Measurements from ENCODE around the gene LMF1. TPM values are rescaled to one million over a fixed set of nuclear protein-coding genes. Genes with fewer than 3 reads are reported as not detected.

LMF1 gene
- total and polyA plus RNA-seq, 2 of the 4 experiments (the other 2 are of a cell fraction): 7.7 to 13.1 TPM

DNA sequence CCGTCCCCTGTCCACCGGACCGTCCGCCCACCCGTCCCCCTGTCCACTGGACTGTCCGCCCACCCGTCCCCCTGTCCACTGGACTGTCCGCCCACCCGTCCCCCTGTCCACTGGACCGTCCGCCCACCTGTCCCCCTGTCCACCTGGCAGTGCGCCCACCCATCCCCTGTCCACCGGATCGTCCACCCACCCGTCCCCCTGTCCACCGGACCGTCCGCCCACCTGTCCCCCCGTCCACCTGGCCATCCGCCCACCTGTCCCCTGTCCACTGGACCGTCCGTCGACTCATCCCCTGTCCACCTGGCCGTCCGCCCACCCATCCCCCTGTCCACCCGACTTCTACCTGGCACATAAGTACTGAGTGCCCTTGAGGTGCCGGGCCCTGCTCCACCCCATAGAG lies 76.6 kb downstream of the LMF1 start:
- no peak overlapping the region for H2AK5ac ChIP-seq (ENCODE audit: low read depth, low read length)
- no peak for TF ChIP-seq RAD21 (IDR thresholded peaks at IDR 0.05; ENCODE audit: low read length)
- TF ChIP-seq RFX5 (IDR thresholded peaks at IDR 0.05; ENCODE audit: low read depth, low read length): no peak
- TF ChIP-seq, protein P1, sequence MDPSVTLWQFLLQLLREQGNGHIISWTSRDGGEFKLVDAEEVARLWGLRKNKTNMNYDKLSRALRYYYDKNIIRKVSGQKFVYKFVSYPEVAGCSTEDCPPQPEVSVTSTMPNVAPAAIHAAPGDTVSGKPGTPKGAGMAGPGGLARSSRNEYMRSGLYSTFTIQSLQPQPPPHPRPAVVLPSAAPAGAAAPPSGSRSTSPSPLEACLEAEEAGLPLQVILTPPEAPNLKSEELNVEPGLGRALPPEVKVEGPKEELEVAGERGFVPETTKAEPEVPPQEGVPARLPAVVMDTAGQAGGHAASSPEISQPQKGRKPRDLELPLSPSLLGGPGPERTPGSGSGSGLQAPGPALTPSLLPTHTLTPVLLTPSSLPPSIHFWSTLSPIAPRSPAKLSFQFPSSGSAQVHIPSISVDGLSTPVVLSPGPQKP (IDR thresholded peaks at IDR 0.05; ENCODE audit: borderline replicate concordance, low read depth, low read length): no peak
- no peak for TF ChIP-seq SMC3 (IDR thresholded peaks at IDR 0.05; ENCODE audit: low read depth, low read length)
- TF ChIP-seq, protein P2, sequence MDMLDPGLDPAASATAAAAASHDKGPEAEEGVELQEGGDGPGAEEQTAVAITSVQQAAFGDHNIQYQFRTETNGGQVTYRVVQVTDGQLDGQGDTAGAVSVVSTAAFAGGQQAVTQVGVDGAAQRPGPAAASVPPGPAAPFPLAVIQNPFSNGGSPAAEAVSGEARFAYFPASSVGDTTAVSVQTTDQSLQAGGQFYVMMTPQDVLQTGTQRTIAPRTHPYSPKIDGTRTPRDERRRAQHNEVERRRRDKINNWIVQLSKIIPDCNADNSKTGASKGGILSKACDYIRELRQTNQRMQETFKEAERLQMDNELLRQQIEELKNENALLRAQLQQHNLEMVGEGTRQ (IDR thresholded peaks at IDR 0.05; ENCODE audit: low read depth, low read length): no peak
- TF ChIP-seq, protein P3, sequence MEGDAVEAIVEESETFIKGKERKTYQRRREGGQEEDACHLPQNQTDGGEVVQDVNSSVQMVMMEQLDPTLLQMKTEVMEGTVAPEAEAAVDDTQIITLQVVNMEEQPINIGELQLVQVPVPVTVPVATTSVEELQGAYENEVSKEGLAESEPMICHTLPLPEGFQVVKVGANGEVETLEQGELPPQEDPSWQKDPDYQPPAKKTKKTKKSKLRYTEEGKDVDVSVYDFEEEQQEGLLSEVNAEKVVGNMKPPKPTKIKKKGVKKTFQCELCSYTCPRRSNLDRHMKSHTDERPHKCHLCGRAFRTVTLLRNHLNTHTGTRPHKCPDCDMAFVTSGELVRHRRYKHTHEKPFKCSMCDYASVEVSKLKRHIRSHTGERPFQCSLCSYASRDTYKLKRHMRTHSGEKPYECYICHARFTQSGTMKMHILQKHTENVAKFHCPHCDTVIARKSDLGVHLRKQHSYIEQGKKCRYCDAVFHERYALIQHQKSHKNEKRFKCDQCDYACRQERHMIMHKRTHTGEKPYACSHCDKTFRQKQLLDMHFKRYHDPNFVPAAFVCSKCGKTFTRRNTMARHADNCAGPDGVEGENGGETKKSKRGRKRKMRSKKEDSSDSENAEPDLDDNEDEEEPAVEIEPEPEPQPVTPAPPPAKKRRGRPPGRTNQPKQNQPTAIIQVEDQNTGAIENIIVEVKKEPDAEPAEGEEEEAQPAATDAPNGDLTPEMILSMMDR (conservative IDR thresholded peaks at IDR 0.05; ENCODE audit: low read depth, low read length): no peak
- TF ChIP-seq FOS (IDR thresholded peaks at IDR 0.05; ENCODE audit: low read depth, low read length): no peak
- no peak for TF ChIP-seq RCOR1 (IDR thresholded peaks at IDR 0.05; ENCODE audit: insufficient replicate concordance, low read length)
- H4K91ac ChIP-seq (ENCODE audit: insufficient read depth, low read depth, low read length): no peak overlapping the region
- no peak overlapping the region for H3K56ac ChIP-seq (ENCODE audit: extremely low read depth, insufficient read depth, low read length)
- 83% methylated on average over 13 of the region's 27 CpGs; no CpG with 5 or more reads in 1 of the 2 experiments for WGBS, 2 experiments (ENCODE audit: extremely low coverage in 2 of 2, insufficient read length in 1 of 2)
- H3K79me1 ChIP-seq (ENCODE audit: low read depth in 1 of 2, low read length in 2 of 2): no peaks in the 10 kb centered on the region
- H2BK5ac ChIP-seq (ENCODE audit: low read depth, low read length, poor library complexity, severe bottlenecking): no peak overlapping the region
- peaks cover 2% of the 10 kb centered on the region; the same call in 1 of the 2 replicates for H3K36me3 ChIP-seq (ENCODE audit: control insufficient read depth, insufficient read depth, low read length)
- H3K9ac ChIP-seq (ENCODE audit: low read depth, low read length): no peak overlapping the region
- H3K4me1 ChIP-seq (ENCODE audit: control insufficient read depth, insufficient read depth, low read length): no peaks in the 10 kb centered on the region
- DNase-seq: no peak
- H3K18ac ChIP-seq (ENCODE audit: low read depth, low read length): no peak overlapping the region
- H4K20me1 ChIP-seq (ENCODE audit: insufficient read depth, low read length): no peaks in the 10 kb centered on the region; the same call in 1 of the 2 replicates
- CTCF ChIA-PET: no interaction called here
- no peak overlapping the region for H3K4ac ChIP-seq (ENCODE audit: low read depth, low read length)
- POLR2A ChIA-PET (ENCODE audit: unreplicated experiment): no interaction called here
- no peak overlapping the region for H3K23ac ChIP-seq (ENCODE audit: low read depth, low read length)
- no peak overlapping the region for H2BK15ac ChIP-seq (ENCODE audit: low read depth, low read length)
- H2BK120ac ChIP-seq (ENCODE audit: low read depth, low read length): no peak overlapping the region
- H3K9me3 ChIP-seq (ENCODE audit: control insufficient read depth, insufficient read depth, low read length): no peaks in the 10 kb centered on the region
- dilution Hi-C loops (cut with HindIII; ENCODE audit: low sequenced_read_pairs, unreplicated experiment) (no loop called here), intact Hi-C loops (cut with micrococcal nuclease) (no loop called here), in situ Hi-C loops (cut with MboI; ENCODE audit: low sequenced_read_pairs) (no loop called here)
- no peak overlapping the region for H3K14ac ChIP-seq (replicated peaks; ENCODE audit: low read depth, low read length)
- H3K27ac ChIP-seq (ENCODE audit: insufficient read depth, low read length): no peak overlapping the region
- no peak overlapping the region for H3K4me3 ChIP-seq (ENCODE audit: insufficient read depth, low read depth, low read length)
- H2AFZ ChIP-seq (replicated peaks; ENCODE audit: low read length, poor library complexity): no peak overlapping the region
- no peak for ATAC-seq (ENCODE audit: low read depth)
- BruUV-seq (replicated peaks): no TSS peak
- no peaks in the 10 kb centered on the region for H3K9me1 ChIP-seq (ENCODE audit: insufficient read depth, low read length)
- H2BK20ac ChIP-seq (ENCODE audit: low read depth, low read length): no peak overlapping the region
- no peak overlapping the region for H2AK9ac ChIP-seq (replicated peaks; ENCODE audit: low read depth, low read length, poor library complexity)
- H4K5ac ChIP-seq (ENCODE audit: low read depth, low read length): no peak overlapping the region
- no peak overlapping the region for H3K4me2 ChIP-seq (ENCODE audit: low read depth, low read length)
- H3K27me3 ChIP-seq (ENCODE audit: control insufficient read depth, insufficient read depth, low read length): no peaks in the 10 kb centered on the region
- no peak overlapping the region for H4K8ac ChIP-seq (ENCODE audit: low read depth in 2 of 2, low read length in 2 of 2)
